ENCODE measurements around the gene ARHGAP32.

Gene ARHGAP32

DNA sequence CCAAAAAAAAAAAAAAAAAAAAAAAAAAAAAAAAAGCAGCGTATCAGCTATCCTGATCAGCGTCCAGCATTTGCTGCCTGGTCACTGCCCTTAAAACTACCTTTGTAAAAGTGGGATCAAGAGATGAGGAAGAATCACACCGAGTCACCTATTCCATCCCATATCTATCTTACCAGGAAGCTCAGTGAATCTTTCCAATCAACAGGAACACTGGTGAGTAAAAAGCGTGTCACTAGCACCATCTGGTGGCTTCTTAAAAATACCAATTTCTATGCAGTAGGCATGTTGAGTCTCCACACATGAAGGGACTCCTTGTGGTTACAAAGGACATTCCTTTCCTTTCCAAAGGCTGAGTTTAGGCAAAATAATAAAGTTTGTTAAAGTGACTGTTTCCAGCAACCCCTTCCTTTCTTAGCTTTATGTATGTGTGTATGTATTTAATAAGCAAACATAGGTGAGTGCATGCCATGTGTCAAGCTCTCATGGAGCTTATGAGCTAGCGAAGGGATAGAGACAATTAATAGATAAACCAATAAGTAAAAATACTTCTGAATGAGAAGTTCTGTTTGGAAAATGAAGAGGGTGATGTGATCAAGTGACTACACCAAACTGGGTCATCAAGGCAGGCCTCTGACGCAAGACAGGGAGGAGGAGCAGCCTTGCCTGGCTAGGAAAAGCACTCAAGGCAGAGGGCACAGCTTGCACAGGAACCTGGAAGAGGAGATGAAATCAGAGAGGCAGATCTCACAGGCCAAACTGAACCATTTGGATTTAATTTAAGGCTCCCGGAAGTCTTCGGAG, 235.5 kb downstream of the ARHGAP32 start:
- DNase-seq (ENCODE audit: low spot score), result peak; percentile 60

DNA sequence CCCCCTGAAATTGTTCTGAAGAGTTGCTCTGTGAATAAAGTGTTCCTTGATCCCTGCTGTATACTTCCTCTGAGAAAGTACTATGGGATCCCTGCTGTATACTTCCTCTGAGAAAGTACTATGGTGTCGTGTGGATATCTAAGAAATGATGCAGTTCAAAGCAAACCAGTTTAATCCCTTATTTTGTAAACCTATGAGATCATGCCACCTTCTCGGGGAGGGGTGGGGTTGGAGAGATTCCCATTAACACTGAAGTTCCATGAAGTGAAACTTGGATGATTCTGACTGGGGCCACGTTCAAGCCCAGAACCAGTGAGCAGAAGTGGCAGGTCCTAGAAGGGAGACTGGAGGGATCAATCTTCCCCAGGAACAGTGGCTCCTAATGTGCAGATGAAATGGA, 236.5 kb downstream of the ARHGAP32 start:
- no peak for DNase-seq (ENCODE audit: low spot score)

DNA sequence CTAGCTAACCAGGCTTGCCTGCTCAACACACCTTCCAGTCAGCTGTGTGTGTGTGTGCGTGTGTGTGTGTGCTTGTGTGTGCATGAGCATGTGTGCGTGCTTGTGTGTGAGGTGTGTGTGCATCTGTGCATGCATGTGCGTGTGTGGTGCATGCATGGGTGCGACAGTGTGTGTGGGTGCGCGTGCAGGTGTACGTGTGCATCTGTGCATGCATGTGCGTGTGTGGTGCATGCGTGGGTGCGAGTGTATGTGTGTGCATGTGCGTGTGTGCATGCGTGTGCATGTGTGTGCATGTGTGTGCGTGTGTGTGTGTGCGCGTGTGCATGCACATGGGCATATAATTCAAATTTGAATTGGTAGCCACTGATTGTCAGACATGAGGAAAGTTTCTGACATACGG, 239.0 kb downstream of the ARHGAP32 start:
- no peak for DNase-seq (ENCODE audit: low spot score)

DNA sequence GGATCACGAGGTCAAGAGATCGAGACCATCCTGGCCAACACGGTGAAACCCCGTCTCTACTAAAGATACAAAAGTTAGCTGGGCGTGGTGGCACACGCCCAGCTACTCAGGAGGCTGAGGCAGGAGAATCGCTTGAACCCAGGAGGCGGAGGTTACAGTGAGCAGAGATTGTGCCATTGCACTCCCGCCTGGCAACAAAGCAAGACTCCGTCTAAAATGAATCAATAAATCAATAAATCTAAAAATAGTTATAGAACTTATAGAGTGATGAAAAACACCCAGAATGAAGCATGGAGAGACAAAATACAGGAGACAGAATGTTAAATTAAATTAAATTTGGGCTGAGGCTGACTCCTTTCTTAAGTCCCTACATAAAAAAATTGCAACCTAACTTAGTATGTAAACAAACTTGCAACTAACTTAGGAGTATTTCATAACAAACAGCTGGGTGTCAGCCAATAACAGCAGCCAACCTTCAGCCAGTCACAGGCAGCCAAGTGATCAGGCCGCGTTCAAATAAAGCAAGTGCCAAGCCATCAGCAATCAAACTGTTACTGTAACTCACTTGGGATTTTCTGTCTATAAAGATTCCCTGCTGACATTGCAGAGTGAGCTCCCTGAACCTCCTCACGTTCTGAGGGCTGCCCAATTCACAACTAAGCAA, 242.2 kb downstream of the ARHGAP32 start:
- DNase-seq (ENCODE audit: low spot score), result no peak

DNA sequence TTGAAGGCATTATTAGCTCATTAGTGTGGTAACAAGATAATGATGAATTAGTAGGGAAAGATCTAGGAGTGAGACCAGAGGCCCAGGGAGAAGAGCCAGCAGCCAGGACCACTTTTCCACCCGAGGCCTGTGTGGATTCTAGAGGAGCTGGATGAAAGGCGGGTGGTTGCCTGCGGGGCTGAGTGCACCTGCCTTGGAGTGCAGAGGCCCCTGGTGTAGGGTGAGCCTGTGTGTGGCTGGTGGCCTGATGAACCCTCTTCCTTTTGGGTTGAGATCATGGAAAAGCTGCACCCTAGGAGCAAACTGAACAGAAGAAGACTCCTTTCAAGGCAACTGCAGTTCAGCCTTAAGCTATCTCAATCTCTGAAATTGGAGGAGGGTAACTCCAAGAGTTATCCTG, 243.5 kb downstream of the ARHGAP32 start:
- no peak for DNase-seq (ENCODE audit: low spot score)

DNA sequence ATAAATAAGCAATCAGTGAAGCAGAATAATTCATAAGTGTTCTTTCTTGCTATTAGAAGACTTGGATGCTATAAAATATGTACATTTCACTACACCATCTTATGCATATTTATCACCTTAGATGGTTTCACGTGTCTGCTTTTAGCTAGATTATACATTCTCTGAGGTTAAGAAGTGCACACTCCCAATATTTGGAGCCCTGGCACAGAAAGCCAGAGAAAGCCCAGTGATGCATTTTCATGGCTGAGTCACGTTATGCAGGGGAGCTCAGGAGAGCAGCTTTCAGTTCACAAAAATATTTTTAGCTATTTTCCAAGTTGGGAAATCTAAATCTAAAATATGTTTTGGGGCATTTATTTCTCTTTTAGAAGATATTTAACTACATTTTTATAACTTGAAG, 244.4 kb downstream of the ARHGAP32 start:
- no peak for DNase-seq (ENCODE audit: low spot score)

DNA sequence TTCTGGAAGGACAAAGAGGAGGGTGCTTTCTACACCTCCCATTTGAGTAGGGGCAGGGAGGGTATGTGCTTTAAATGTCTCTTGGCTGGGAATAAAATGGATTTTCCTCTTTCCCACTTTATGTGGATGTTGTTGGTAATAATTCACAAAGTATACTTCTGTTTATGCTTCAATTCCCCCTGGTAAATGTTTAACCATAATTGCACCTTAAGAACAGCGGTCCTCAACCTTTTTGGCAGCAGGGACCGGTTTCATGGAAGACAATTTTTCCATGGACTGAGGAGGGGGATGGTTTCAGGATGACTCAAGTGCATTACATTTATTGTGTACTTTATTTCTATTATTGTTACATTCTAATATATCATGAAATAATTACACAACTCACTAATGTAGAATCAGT, 245.5 kb downstream of the ARHGAP32 start:
- DNase-seq (ENCODE audit: low spot score), result no peak

DNA sequence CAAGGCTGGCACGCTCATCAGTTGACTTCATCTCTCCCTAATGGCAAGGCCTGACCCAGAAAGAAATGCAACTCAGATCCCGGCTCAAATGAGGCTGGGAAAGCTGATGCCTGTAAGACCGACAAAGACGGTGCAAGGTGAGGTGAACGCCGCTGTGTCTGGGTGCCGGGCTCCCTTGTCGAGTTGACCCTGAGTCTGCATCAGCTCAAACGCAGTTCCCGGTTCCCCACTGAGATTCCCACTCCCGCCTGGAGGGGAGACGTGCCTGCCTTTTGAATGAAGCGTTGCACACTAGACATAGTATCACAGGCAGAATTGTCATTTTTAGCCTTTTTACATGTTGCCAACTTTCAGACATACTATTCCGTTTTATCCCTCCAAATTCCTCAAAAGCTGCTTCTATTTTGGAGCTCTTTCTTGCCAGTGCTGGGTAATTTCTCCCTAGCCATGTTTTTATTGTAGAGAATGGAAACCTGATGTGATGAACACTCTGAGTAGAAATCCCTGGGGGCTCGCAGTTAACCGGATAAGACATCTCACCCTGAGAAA, 248.6 kb downstream of the ARHGAP32 start:
- DNase-seq (ENCODE audit: low spot score), result no peak

DNA sequence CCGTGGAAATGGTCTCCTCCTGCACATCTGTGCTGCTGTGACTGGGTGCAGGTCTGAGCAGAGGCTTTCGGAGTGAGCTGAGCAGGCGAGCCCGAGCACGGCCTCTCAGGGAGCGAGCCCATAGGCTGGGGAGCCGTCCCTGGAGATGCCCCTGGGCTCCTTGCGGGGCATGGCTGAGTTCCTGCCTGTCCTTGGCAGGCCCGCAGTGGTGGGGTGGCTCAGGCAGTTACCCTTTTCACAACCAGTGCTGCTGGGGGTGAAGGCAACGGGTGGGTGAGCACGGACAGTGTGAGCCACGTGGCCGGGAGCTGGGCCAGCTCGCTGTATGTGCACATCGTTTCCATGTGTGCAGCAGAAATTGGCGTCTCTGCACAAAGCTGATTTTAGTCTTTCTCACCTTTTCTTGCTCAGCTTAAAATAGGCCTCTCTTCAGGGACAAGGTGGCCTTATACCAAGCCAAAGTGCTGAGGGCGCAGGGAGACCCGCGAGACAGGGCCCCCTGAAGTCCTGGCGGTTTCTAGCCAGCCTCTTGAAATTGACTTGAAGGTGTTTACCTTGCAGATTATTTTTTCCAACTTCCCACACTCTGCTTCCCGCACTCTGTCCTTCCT, 249.2 kb downstream of the ARHGAP32 start, which contains the start of gene TP53AIP1:
TP53AIP1 (minus strand) TSS at position 55 of the 611 bp plus-strand sequence. CDS start 5,053 bp downstream, outside the sequence.
- no peak for DNase-seq (ENCODE audit: low spot score)

DNA sequence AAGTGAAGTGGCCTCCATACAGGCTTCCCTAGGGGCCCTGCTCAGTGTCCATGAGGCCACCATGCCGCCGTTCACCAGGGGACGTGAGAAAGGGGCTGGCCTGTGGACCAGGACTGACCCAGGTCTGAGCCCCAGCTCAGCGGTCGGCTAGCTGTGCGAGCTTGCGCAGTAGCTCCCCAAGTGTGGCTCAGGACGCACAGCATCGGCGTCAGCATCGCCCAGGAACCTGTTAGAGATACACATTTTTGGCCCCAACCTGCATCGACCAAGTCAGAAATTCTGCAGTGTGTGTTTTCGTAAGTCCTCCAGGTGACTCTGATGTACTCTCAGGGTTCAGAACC, 249.9 kb downstream of the ARHGAP32 start:
- DNase-seq (ENCODE audit: low spot score), result no peak

DNA sequence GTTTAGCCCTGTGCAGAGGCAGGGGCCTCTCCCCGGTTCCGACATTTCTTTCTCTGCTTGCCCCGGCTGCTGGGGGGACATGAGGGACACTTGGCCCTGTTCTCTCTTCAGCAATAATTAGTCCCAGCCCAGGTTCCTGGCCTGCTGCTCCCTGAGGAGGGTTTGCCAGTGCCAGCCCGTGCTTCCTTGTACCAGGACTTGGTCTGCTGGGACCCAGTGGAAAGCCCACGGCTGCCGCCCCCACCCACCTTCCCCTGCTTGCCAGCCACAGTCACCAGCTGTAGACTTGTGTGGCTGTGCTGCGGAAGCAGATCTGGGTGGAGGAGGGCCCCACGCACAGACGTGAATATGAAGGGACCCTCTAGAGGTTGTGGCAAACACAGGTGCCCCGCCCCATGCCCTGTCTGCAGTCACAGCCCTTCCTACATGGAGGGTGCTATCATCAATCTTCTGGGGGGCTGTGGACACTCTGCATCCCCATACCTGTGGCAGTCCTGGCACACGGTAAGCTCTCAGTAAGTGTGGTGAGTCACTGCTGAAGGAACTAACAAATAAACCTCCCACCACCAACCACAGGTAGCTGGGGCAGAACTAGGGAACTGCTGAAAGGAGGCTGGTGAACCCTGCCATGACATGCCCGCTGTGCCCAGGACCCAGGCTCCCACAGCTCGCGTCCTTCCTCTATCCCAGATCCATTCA, 250.4 kb downstream of the ARHGAP32 start:
- DNase-seq (ENCODE audit: low spot score), result no peak

DNA sequence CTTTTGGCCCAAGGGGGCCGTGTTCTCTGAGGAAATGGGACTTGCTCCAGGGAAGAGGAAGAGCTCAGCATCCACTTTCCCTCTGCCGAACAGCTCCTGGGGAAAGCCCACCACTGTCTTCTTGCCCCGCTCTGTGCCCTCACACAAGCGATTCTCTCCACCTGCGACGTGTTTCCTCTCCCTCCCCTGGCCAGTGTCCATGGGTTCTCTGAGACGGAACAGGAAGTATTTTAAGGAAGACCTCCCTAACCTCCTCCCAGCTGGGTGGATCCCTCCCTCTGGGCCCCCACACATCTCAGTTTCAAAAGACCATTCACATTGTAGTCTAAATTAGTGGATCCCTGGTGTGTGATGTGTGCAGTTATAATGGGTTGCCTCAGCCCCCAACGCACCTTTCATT, 251.0 kb downstream of the ARHGAP32 start:
- no peak for DNase-seq (ENCODE audit: low spot score)

DNA sequence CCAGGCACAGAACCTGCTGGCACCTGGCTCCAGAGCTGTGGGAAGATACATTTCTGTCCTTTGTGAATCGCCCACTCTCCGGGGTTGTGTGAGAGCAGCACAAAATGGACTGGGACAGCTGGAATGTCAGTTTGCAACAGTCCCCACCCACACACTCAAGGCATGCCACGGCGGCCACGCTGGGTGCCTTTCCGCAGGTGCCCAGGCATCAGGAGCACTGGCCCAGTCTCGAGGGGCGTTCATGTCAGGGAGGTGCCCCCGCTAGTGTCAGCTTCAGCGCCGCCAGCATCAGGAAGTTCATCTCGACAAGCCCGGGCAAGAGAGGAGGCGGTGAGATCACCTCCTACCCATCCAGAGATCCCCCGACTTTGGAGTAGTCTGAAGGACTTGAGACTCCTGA, 251.5 kb downstream of the ARHGAP32 start:
- no peak for DNase-seq (ENCODE audit: low spot score)

DNA sequence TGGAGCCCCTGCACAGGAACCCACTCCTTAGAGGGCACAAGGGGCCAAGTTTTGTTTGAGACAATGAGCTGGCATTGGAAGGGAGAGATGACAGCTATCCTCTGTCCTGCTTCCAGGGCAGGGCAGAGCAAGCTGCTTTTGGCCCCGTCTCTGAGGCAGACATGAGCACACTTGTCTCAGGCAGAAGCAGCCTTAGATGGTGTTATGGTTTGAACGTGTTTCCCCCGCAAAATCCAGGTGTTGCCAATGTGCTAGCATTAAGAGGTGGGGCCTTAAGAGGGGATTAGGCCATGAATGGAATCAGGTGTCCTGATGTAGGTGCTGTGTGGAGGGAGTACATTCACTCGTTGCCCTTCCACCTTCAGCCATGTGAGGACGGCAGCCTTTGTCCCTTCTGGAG, 252.0 kb downstream of the ARHGAP32 start:
- DNase-seq (ENCODE audit: low spot score), result no peak

DNA sequence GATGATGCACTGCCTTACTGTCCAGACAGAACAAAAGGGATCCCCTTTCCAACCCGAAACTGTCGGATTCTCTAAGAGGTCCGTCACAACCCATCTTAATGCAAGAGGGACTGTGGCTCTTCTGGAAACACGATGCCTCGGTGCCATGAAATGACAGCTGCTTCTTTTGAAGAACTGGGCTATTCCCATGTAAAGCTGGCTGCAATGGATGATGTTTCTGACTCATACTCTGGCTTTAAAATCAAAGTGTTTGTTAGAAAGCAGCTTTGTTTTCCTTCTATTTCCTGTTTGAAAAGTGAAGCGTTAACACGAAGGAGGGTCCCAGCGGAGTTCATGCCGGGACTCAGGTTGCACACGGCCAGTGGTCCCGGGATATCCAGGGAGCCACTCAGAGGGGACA, 252.5 kb downstream of the ARHGAP32 start:
- DNase-seq (ENCODE audit: low spot score), result no peak

DNA sequence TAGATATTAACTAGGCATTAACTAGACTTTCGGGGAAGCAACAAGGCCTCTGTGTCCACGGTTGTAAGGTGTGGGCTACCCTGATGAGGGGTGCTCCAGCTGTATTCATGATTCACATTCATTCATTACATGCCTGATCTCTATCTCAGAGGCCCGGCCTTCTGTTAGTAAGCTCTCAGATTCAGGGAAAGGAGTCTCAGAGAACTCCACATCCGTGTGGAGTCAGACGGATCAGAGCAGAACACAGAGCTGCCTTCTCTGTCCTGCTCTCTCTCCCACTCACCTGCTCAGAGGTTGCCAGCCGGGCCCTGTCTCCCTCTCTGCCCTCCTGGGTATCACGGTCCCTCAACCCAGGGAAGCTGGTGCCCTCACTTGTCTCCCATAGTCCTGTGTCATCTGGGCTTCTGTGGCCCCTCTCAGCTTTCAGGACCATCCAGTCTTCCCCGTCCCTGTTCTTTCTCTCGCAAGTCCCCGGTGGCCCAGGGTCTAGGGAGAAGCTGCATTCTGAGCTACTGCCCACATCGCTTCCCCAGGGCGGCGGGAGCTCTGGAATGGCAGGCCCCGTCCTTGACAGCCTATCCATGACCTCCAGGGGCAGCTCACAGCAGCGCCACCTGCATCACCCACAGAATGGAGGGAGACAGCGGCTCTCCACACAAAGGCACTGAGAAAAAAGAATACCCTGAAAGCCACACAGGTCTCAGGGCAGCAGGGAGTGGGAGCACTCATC, 253.8 kb downstream of the ARHGAP32 start:
- DNase-seq (ENCODE audit: low spot score), result no peak

DNA sequence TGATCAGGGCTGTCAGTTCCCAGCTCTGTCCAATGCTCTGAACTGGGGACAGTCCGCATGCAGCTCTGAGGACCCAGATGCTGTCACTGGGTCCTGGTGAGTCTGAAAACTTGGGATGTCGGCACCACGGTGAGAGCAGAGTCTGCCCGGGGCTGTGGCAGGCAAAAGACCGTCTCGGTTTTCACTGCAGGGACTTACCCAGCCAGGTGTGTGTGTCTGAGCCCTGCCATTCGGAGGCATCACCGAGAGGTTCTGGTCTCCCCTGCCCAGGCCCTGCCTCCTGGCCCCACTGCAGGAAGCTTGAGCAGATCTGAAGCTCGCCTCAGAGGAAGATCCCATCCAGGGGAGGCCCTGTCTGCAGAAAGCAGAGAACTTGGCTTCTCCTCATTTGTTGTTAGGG, 254.6 kb downstream of the ARHGAP32 start:
- no peak for DNase-seq (ENCODE audit: low spot score)

DNA sequence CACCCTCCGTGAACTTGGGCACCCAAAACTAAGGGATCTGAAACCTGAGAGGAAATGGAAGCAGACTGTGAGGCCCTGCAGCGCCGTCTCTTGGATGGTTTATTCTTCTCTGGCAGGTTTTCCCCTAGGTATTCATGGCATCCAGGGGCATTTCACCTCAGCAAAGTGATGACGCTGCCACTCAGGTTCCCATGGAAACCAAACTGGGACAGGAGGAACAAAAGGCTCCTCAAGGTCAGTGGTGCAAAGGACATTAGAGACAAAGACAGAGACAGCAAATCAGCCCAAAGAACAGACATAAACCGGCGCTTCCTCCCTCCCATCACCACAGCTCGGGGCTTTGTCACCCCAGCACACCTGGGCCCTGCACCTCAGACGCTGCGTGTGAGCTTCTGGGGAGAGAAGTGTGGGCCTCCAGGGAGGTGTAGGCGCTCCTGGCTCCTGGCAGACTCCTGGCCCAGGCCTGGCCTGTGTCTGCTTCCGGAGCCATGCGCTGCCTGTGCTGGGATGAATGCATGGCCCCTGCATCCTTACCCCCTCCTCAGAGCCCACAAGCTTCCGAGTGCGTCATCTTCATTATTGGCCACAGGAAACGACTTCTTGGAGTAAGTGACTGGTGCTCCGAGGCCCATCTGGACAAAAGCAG, 255.4 kb downstream of the ARHGAP32 start:
- DNase-seq (ENCODE audit: low spot score), result no peak

DNA sequence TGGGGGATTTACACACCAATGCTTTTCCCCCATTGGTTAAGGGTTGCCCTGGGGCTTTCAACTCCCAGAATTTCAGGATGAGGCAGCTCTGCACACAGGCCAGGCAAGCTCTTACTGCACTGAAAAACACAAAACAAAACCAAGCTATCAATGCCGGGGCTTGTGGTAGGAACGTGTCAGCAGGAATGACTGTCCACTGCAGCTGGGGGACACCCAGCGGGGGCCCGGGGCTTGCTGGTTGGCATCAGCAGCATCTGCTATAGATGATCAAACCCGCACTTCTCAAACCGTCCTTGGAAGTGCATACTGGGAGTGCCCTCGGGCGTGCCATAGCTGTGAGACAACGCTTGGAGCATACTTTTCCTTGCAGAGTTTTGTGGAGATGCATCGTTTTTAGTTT, 257.2 kb downstream of the ARHGAP32 start:
- DNase-seq (ENCODE audit: low spot score), result no peak

DNA sequence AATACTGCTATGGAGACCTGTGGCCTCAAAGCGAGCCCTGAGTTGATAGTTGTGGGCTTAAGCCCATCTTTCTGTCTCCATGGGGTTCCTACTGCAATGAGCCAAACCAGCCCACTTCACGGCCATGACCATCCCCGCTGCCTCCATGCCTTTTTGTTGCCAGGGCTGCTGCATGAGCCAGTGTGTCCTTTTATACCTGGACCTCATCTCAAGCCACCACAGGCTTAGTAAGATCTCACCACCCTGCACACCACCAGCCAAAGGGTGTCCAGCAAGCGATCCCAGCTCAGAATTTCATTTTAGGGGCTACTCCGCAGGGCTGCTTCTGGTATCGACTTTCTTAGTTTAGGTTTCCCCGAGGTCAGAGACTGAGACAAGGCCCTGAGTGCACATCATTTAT, 257.8 kb downstream of the ARHGAP32 start:
- DNase-seq (ENCODE audit: low spot score), result no peak

DNA sequence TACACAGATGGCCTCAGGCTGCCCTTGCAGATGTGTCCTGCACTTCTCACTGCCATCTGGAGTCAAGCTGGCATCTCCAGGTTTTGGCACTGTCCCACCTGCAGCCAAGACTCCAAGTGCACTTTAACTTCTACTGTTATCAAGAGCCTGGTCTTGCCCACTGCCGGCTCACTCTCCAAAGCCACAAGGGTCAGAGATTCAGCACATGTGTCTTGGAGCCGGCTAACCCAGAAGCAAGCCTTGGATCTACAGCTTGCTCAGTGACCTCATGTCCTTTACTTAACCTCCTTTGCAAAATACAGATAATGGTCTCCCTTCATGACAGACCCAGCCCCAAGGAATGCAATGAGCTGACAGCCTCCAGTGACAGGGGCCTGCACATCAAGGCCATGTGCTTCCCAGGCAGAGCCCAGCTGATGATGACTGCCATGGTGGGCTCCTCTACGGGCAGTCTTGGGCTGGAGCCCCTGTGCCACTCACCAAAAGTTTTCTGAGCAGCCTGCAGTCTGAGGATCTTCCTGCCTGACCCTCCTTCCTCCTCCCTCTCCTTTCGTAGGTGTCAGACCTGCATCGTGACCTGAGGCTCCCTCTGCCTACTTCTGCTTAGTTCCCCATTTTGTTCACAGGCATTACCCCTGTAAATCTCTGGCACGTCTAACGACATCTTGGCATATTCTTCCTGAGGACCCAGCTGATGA, 258.5 kb downstream of the ARHGAP32 start:
- DNase-seq (ENCODE audit: low spot score), result no peak

Data from globus pallidus (tissue), 1 donor.